ENCODE data around the gene CAMK2D.

The CAMK2D gene

DNA sequence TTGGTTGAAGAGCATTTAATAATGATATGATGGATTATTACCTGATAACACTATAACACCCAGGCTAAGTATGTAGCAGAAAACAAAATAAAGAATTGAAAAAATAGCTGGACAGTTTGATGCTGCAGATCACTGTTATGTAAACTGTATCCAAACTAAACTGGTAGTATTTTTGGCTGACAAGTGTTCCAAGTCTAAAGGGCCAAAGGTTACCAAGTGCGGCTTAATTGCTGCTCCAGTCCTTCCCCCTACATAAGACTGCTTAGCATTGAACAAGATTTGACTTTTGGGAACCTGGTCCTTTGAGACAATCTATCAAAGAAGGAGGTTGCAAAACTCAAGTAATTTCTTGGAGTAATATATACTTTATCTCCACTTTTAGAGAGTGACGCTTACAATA is 249.6 kb downstream of the CAMK2D start:
- Histone ChIP-seq H4K20me1 (ENCODE audit: insufficient read depth, low read length) (no peaks in the 10 kb centered on the region), H3F3A (ENCODE audit: insufficient read depth, low read length) (no peaks in the 10 kb centered on the region), H2AFZ (ENCODE audit: low read length) (no peak overlapping the region), H3K9me2 (replicated peaks; ENCODE audit: insufficient read depth, low read length) (no peaks in the 10 kb centered on the region), H3K36me3 (replicated peaks; ENCODE audit: insufficient read depth, low read length) (no peaks in the 10 kb centered on the region), H3K4me2 (ENCODE audit: low read depth, low read length) (no peak overlapping the region), H3K4me3 (ENCODE audit: low read length) (no peak overlapping the region), H3K27ac (ENCODE audit: low read length) (no peak overlapping the region), H3K79me2 (ENCODE audit: low read length) (no peaks in the 10 kb centered on the region), H3K4me1 (ENCODE audit: low read length) (no peaks in the 10 kb centered on the region), H3K9ac (ENCODE audit: low read length) (no peak overlapping the region), H3K9me3 (replicated peaks; ENCODE audit: insufficient read depth, low read length) (no peaks in the 10 kb centered on the region), H3K27me3 (replicated peaks; ENCODE audit: insufficient read depth, low read length) (no peaks in the 10 kb centered on the region)
- TF ChIP-seq EZH2 (optimal IDR thresholded peaks at IDR 0.05; ENCODE audit: low read depth, low read length) (no peak), EZH2phosphoT487 (IDR thresholded peaks at IDR 0.05; ENCODE audit: low read length) (no peak)
- TF ChIP-seq, protein P1, sequence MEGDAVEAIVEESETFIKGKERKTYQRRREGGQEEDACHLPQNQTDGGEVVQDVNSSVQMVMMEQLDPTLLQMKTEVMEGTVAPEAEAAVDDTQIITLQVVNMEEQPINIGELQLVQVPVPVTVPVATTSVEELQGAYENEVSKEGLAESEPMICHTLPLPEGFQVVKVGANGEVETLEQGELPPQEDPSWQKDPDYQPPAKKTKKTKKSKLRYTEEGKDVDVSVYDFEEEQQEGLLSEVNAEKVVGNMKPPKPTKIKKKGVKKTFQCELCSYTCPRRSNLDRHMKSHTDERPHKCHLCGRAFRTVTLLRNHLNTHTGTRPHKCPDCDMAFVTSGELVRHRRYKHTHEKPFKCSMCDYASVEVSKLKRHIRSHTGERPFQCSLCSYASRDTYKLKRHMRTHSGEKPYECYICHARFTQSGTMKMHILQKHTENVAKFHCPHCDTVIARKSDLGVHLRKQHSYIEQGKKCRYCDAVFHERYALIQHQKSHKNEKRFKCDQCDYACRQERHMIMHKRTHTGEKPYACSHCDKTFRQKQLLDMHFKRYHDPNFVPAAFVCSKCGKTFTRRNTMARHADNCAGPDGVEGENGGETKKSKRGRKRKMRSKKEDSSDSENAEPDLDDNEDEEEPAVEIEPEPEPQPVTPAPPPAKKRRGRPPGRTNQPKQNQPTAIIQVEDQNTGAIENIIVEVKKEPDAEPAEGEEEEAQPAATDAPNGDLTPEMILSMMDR (IDR thresholded peaks at IDR 0.05; ENCODE audit: low read length): no peak
- DNase-seq: no peak

DNA sequence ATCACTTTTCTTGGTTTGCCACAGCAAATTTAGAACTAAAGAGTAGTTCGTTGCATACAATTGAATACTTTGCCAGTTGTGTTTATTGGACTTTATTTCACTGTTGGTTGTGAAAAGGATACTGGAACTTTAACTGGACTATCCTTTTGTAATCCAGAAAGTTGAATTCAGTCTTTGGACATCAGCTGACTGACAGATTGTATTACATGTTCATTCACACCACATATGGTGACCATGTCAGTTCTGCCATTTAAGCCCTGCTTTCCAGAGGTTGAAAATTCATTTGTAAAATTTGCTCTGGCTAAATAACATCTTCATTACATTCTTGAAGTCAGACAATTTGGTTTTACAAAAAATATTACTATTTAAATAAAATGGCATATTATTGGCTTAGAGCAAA is 251.7 kb downstream of the CAMK2D start:
- TF ChIP-seq EZH2 (optimal IDR thresholded peaks at IDR 0.05; ENCODE audit: low read depth, low read length): no peak
- H3K27me3 ChIP-seq (replicated peaks; ENCODE audit: insufficient read depth, low read length): no peaks in the 10 kb centered on the region
- H3K9me3 ChIP-seq (replicated peaks; ENCODE audit: insufficient read depth, low read length): no peaks in the 10 kb centered on the region
- 0 out of 2 replicates have a peak, but pooled peaks cover 3% of the 10 kb centered on the region for H3K4me1 ChIP-seq (ENCODE audit: low read length)
- H3F3A ChIP-seq (ENCODE audit: insufficient read depth, low read length): no peaks in the 10 kb centered on the region
- H3K4me2 ChIP-seq (ENCODE audit: low read depth, low read length): no peak overlapping the region
- no peak overlapping the region for H3K9ac ChIP-seq (ENCODE audit: low read length)
- no peaks in the 10 kb centered on the region for H3K9me2 ChIP-seq (replicated peaks; ENCODE audit: insufficient read depth, low read length)
- no peak for DNase-seq
- no peaks in the 10 kb centered on the region for H3K36me3 ChIP-seq (replicated peaks; ENCODE audit: insufficient read depth, low read length)
- no peaks in the 10 kb centered on the region for H3K79me2 ChIP-seq (ENCODE audit: low read length)
- H2AFZ ChIP-seq (ENCODE audit: low read length): no peak overlapping the region
- no peak overlapping the region for H3K4me3 ChIP-seq (ENCODE audit: low read length)
- no peak overlapping the region for H3K27ac ChIP-seq (ENCODE audit: low read length)
- H4K20me1 ChIP-seq (ENCODE audit: insufficient read depth, low read length): no peaks in the 10 kb centered on the region

DNA sequence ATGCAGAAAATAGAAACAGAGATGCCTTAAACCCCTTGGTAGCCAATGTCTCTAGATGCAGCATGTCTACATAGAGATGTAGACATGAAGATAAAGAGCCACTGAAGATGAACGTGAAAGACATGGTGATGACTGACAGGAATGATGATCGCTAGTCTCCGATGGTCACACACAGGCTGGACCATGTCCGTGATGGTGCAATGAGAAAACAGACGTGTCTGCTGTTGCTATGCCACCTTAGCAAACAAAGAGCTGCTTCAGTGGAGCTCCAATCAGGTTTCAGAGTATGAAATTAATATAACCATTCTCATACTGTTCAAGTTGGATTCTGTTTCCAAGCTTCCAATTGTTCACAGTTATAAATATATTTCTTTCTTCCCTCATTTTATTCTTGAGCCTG is 256.5 kb downstream of the CAMK2D start:
- 0 out of 2 replicates have a peak, but pooled peaks cover 3% of the 10 kb centered on the region for H3K4me1 ChIP-seq (ENCODE audit: low read length)
- no peaks in the 10 kb centered on the region for H3K36me3 ChIP-seq (replicated peaks; ENCODE audit: insufficient read depth, low read length)
- no peaks in the 10 kb centered on the region for H3K9me2 ChIP-seq (replicated peaks; ENCODE audit: insufficient read depth, low read length)
- H3K9me3 ChIP-seq (replicated peaks; ENCODE audit: insufficient read depth, low read length): no peaks in the 10 kb centered on the region
- no peaks in the 10 kb centered on the region for H3K79me2 ChIP-seq (ENCODE audit: low read length)
- no peak overlapping the region for H3K4me3 ChIP-seq (ENCODE audit: low read length)
- TF ChIP-seq EZH2phosphoT487 (IDR thresholded peaks at IDR 0.05; ENCODE audit: low read length): no peak
- TF ChIP-seq, protein P1 (IDR thresholded peaks at IDR 0.05; ENCODE audit: low read length): no peak
- no peak for TF ChIP-seq EZH2 (optimal IDR thresholded peaks at IDR 0.05; ENCODE audit: low read depth, low read length)
- DNase-seq: no peak
- no peak overlapping the region for H3K4me2 ChIP-seq (ENCODE audit: low read depth, low read length)
- H3K27me3 ChIP-seq (replicated peaks; ENCODE audit: insufficient read depth, low read length): no peaks in the 10 kb centered on the region
- no peak overlapping the region for H2AFZ ChIP-seq (ENCODE audit: low read length)
- H3F3A ChIP-seq (ENCODE audit: insufficient read depth, low read length): no peaks in the 10 kb centered on the region
- no peak overlapping the region for H3K27ac ChIP-seq (ENCODE audit: low read length)
- H3K9ac ChIP-seq (ENCODE audit: low read length): no peak overlapping the region
- no peaks in the 10 kb centered on the region for H4K20me1 ChIP-seq (ENCODE audit: insufficient read depth, low read length)

DNA sequence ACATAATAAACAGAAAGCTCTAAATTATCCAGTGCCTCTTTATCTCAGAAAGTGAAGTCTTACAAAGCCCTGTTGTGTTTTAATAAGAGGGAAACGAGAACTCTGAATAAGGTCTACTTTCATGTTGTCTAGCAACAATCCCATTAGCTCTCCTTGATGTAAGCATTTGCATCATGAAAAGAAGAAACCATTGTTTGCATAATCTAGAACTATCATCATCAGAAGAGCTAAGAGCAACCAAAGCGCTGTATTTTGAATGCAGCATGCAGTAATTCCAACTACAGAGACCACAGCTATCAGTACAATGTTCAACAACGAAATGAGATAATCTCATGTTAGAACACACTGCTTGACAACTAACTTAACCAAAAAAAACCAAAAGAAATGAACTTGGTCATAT is 257.1 kb downstream of the CAMK2D start:
- Histone ChIP-seq H3K9ac (ENCODE audit: low read length) (no peak overlapping the region), H3K79me2 (ENCODE audit: low read length) (no peaks in the 10 kb centered on the region), H3K4me1 (ENCODE audit: low read length) (0 out of 2 replicates have a peak, but pooled peaks cover 3% of the 10 kb centered on the region), H3K27ac (ENCODE audit: low read length) (no peak overlapping the region), H3K4me3 (ENCODE audit: low read length) (no peak overlapping the region), H3F3A (ENCODE audit: insufficient read depth, low read length) (no peaks in the 10 kb centered on the region), H3K9me2 (replicated peaks; ENCODE audit: insufficient read depth, low read length) (no peaks in the 10 kb centered on the region), H2AFZ (ENCODE audit: low read length) (no peak overlapping the region), H3K9me3 (replicated peaks; ENCODE audit: insufficient read depth, low read length) (no peaks in the 10 kb centered on the region), H3K27me3 (replicated peaks; ENCODE audit: insufficient read depth, low read length) (no peaks in the 10 kb centered on the region), H4K20me1 (ENCODE audit: insufficient read depth, low read length) (no peaks in the 10 kb centered on the region), H3K4me2 (ENCODE audit: low read depth, low read length) (no peak overlapping the region), H3K36me3 (replicated peaks; ENCODE audit: insufficient read depth, low read length) (no peaks in the 10 kb centered on the region)
- no peak for DNase-seq
- TF ChIP-seq EZH2 (optimal IDR thresholded peaks at IDR 0.05; ENCODE audit: low read depth, low read length) (no peak), EZH2phosphoT487 (IDR thresholded peaks at IDR 0.05; ENCODE audit: low read length) (no peak)
- TF ChIP-seq, protein P1 (IDR thresholded peaks at IDR 0.05; ENCODE audit: low read length): no peak
